ENCODE measurements around the gene RAB32. TPM values are rescaled to one million over a fixed set of nuclear protein-coding genes. Genes with fewer than 3 reads are reported as not detected.

Gene RAB32
- total RNA-seq, 2 donors from 2014 or later, result 54.6 to 68.0 TPM

DNA sequence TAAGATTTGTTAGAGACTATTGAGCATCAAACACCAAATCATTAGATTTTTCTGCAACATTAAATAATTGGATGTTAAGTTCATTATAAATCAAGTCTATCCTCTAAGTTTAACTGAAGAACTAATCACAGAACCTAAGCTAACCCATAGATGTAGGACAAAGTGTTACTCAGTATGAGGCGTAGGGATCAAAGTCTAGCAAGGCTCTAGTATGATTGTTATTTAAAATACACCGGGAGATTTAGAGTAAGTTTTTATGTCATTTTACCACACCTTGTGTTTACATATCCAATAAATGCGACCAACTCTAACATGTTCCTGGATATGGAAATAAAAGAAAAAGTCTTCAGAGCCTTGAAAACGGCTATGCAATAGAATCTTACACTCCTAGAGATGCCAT, 57.7 kb downstream of the RAB32 start:
- H3K36me3 ChIP-seq, result no peaks in the 10 kb centered on the region
- no peaks in the 10 kb centered on the region for H3K9me3 ChIP-seq
- no peaks in the 10 kb centered on the region for H3K4me1 ChIP-seq
- intact Hi-C loops (cut with DNase I), result no loop called here
- H3K4me3 ChIP-seq, result no peak overlapping the region
- peak overlapping the region; percentile 63 for H3K27ac ChIP-seq
- H3K9ac ChIP-seq (ENCODE audit: low read depth in 2 of 2, low read length in 2 of 2), result no peak overlapping the region
- H3K27me3 ChIP-seq, result no peaks in the 10 kb centered on the region
- TF ChIP-seq, protein P1, sequence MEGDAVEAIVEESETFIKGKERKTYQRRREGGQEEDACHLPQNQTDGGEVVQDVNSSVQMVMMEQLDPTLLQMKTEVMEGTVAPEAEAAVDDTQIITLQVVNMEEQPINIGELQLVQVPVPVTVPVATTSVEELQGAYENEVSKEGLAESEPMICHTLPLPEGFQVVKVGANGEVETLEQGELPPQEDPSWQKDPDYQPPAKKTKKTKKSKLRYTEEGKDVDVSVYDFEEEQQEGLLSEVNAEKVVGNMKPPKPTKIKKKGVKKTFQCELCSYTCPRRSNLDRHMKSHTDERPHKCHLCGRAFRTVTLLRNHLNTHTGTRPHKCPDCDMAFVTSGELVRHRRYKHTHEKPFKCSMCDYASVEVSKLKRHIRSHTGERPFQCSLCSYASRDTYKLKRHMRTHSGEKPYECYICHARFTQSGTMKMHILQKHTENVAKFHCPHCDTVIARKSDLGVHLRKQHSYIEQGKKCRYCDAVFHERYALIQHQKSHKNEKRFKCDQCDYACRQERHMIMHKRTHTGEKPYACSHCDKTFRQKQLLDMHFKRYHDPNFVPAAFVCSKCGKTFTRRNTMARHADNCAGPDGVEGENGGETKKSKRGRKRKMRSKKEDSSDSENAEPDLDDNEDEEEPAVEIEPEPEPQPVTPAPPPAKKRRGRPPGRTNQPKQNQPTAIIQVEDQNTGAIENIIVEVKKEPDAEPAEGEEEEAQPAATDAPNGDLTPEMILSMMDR (IDR thresholded peaks at IDR 0.05), result no peak
- DNase-seq, result no peak

DNA sequence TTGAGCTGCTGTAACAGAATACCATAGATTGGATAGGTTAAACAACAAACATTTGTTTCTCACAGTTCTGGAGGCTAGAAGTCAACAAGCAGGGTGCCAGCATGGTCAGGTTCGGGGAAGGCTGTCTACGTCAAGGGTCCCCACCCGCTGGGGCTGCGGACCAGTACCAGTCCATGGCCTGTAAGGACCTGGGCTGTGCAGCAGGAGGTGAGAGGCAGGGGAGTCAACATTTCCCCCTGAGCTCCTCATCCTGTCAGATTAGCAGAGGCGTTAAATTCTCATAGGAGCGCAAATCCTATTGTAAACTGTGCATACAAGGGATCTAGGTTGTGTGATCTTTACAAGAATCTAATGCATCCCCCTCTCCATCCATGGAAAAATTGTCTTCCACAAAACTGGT, 58.9 kb downstream of the RAB32 start:
- no peaks in the 10 kb centered on the region for H3K9me3 ChIP-seq
- H3K27me3 ChIP-seq, result no peaks in the 10 kb centered on the region
- no peak overlapping the region for H3K9ac ChIP-seq (ENCODE audit: low read depth in 2 of 2, low read length in 2 of 2)
- H3K36me3 ChIP-seq, result no peaks in the 10 kb centered on the region
- H3K27ac ChIP-seq, result no peak overlapping the region
- TF ChIP-seq, protein P1 (IDR thresholded peaks at IDR 0.05), result no peak
- intact Hi-C loops (cut with DNase I), result no loop called here
- no peaks in the 10 kb centered on the region for H3K4me1 ChIP-seq
- no peak for DNase-seq
- H3K4me3 ChIP-seq, result no peak overlapping the region

Other genes starting within 250 kb of the RAB32 start
- gene ADGB, start 55.1 kb downstream of the RAB32 start, total RNA-seq, result under 1 TPM; 0.57 to 0.72 TPM

Measured in colonic mucosa (tissue), 4 donors.